Measurements from ENCODE around the gene SERPINA5. TPM values are rescaled to one million over a fixed set of nuclear protein-coding genes. Genes with fewer than 3 reads are reported as not detected.

The SERPINA5 gene
- total RNA-seq, 1 experiment from 2014 or later = 3.0 TPM

GRCh38 chr14:94598506-94598815 lies 17.2 kb downstream of the SERPINA5 start:
- RAD21 ChIA-PET (ENCODE audit: low non-redundant PET in 1 of 2, low total read pairs in 2 of 2, uncharacterized antibody in 2 of 2, unreplicated experiment in 2 of 2) = no interaction called here
- BruUV-seq (replicated peaks) = TSS peak; percentile 47
- no peak overlapping the region for H3K4me3 ChIP-seq (replicated peaks in 1 of 2; ENCODE audit: low read depth in 1 of 2, low read length in 2 of 2)
- no peak for TF ChIP-seq ZFX (IDR thresholded peaks at IDR 0.05)
- no peak for TF ChIP-seq FOSL1 (IDR thresholded peaks at IDR 0.05; ENCODE audit: low read depth)
- TF ChIP-seq TCF7L2 (IDR thresholded peaks at IDR 0.05; ENCODE audit: borderline replicate concordance, extremely low read depth, insufficient read depth, insufficient read length) = no peak
- TF ChIP-seq POLR2A (IDR thresholded peaks at IDR 0.05; ENCODE audit: borderline replicate concordance, extremely low read depth, insufficient read depth, insufficient read length) = no peak
- TF ChIP-seq SRF (IDR thresholded peaks at IDR 0.05; ENCODE audit: low read depth) = no peak
- TF ChIP-seq RAD21 (IDR thresholded peaks at IDR 0.05; ENCODE audit: low read depth) = no peak
- TF ChIP-seq, protein P1, sequence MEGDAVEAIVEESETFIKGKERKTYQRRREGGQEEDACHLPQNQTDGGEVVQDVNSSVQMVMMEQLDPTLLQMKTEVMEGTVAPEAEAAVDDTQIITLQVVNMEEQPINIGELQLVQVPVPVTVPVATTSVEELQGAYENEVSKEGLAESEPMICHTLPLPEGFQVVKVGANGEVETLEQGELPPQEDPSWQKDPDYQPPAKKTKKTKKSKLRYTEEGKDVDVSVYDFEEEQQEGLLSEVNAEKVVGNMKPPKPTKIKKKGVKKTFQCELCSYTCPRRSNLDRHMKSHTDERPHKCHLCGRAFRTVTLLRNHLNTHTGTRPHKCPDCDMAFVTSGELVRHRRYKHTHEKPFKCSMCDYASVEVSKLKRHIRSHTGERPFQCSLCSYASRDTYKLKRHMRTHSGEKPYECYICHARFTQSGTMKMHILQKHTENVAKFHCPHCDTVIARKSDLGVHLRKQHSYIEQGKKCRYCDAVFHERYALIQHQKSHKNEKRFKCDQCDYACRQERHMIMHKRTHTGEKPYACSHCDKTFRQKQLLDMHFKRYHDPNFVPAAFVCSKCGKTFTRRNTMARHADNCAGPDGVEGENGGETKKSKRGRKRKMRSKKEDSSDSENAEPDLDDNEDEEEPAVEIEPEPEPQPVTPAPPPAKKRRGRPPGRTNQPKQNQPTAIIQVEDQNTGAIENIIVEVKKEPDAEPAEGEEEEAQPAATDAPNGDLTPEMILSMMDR (IDR thresholded peaks at IDR 0.05 in 2 of 3, conservative IDR thresholded peaks at IDR 0.05 in 1 of 3; ENCODE audit: borderline replicate concordance in 1 of 3, insufficient read depth in 1 of 3, low read depth in 2 of 3, low read length in 2 of 3) = no peak
- TF ChIP-seq SIN3A (IDR thresholded peaks at IDR 0.05; ENCODE audit: low read depth) = no peak
- no peak for TF ChIP-seq YY1 (IDR thresholded peaks at IDR 0.05; ENCODE audit: extremely low read depth, insufficient replicate concordance, low read depth, low read length)
- no peak for TF ChIP-seq CBX3 (IDR thresholded peaks at IDR 0.05; ENCODE audit: low read depth)
- TF ChIP-seq, protein P2, sequence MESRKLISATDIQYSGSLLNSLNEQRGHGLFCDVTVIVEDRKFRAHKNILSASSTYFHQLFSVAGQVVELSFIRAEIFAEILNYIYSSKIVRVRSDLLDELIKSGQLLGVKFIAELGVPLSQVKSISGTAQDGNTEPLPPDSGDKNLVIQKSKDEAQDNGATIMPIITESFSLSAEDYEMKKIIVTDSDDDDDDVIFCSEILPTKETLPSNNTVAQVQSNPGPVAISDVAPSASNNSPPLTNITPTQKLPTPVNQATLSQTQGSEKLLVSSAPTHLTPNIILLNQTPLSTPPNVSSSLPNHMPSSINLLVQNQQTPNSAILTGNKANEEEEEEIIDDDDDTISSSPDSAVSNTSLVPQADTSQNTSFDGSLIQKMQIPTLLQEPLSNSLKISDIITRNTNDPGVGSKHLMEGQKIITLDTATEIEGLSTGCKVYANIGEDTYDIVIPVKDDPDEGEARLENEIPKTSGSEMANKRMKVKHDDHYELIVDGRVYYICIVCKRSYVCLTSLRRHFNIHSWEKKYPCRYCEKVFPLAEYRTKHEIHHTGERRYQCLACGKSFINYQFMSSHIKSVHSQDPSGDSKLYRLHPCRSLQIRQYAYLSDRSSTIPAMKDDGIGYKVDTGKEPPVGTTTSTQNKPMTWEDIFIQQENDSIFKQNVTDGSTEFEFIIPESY (IDR thresholded peaks at IDR 0.05; ENCODE audit: extremely low read depth, insufficient replicate concordance, low read length) = no peak
- no peak for TF ChIP-seq REST (IDR thresholded peaks at IDR 0.05; ENCODE audit: low read depth)
- no peak for TF ChIP-seq ELF1 (IDR thresholded peaks at IDR 0.05; ENCODE audit: borderline replicate concordance, low read depth)
- no peaks in the 10 kb centered on the region for H3K9me2 ChIP-seq (ENCODE audit: insufficient read depth)
- H3K9ac ChIP-seq (ENCODE audit: low read length) = peak overlapping the region; percentile 49
- ATAC-seq (no peak), DNase-seq (ENCODE audit: low read depth, low spot score) (no peak)
- H3K4me2 ChIP-seq (ENCODE audit: low read length) = peak overlapping the region; percentile 68
- peak overlapping the region; percentile 37 for H2AFZ ChIP-seq (ENCODE audit: low read depth, low read length, poor library complexity, severe bottlenecking)
- no peaks in the 10 kb centered on the region for H3K36me3 ChIP-seq (ENCODE audit: control insufficient read depth in 1 of 2, insufficient read depth in 2 of 2, low read length in 2 of 2)
- CTCF ChIA-PET = interaction anchor here (0.6 to 2.1 kb wide), 3 partner anchors 72 to 380 kb away, joined by 4 to 8 read pairs (median 7); no protein-coding TSS in a partner anchor
- intact Hi-C loops (cut with micrococcal nuclease) = no loop called here
- no peaks in the 10 kb centered on the region for H3K79me2 ChIP-seq (ENCODE audit: insufficient read depth, low read length)
- no peaks in the 10 kb centered on the region for H3K27me3 ChIP-seq (ENCODE audit: insufficient read depth, low read length)
- H4K20me1 ChIP-seq (ENCODE audit: insufficient read depth) = no peaks in the 10 kb centered on the region
- peaks cover 36 to 55% of the 10 kb centered on the region in 2 experiments for H3K4me1 ChIP-seq (ENCODE audit: control insufficient read depth in 1 of 2, insufficient read depth in 2 of 2, low read length in 2 of 2)
- H3K9me3 ChIP-seq (ENCODE audit: control insufficient read depth in 1 of 2, insufficient read depth in 1 of 2, low read depth in 1 of 2, low read length in 2 of 2) = no peaks in the 10 kb centered on the region
- POLR2A ChIA-PET = interaction anchor here (1.1 to 3.3 kb wide), 4 partner anchors 8 to 41 kb away, joined by 3 to 32 read pairs (median 5); partner anchors contain the start of gene SERPINA5
- peak overlapping the region; percentile 68 for H3K27ac ChIP-seq (ENCODE audit: low read depth, low read length)
